ENCODE measurements around the gene PDSS1. TPM values are rescaled to one million over a fixed set of nuclear protein-coding genes. Genes with fewer than 3 reads are reported as not detected.

The PDSS1 gene
- total and polyA plus RNA-seq, 9 of the 15 experiments (the other 6 are each of a cell fraction or from before 2014, with no cell fraction given), result 11.0 to 59.5 (median 45.3) TPM

DNA sequence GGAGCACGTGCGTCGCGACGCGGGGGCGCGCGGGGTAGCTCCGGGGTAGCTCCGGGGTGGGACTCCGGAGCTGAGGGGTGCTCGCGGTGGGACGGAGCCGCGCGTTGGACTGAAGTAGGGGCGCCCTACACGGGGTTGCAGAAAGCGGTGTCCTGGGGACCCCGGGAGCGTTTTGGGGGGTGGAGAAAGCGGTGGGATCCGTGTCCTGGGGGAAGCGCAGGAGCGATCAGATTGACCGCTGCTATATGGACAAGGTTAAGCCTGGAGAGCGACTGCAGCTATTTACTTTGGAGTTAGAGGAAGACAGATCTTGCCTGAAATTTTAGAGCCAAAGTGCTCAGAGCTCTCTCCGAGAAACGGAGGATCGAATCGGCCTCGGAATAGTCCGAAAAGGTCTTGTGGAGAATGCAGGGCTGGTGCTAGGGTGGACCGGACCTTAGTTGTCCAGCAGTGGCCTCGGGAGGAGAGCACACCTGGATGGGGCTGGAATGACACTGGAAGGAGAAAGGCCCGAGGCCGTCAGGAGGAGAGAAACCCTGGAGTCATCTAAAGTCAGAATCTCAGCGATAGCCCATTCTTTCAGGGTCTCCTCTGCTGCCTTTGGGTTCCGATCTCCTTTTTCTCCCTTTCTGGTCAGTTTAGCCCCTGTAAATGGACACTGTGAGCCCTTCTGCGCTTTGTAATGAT lies 564 bp downstream of the PDSS1 start:
- peak overlapping the region; percentile 98 for H3K4me3 ChIP-seq
- H3K9ac ChIP-seq (ENCODE audit: insufficient read depth in 1 of 2, low read depth in 2 of 2, low read length in 2 of 2), result peak overlapping the region; percentile 96 to 99
- DNase-seq (ENCODE audit: extremely low read depth in 1 of 4, low spot score in 3 of 4), result peak in 3 of 4 experiments; percentile 19 to 28 (median 21)
- ATAC-seq, result peak; percentile 18
- in situ Hi-C loops (cut with MboI), result no loop called here
- ChIA-PET CTCF (ENCODE audit: low intra/inter-chr PET ratio) (no interaction called here), POLR2A (interaction anchor here (0.7 to 1.6 kb wide), 5 partner anchors 11 to 489 kb away, joined by 3 to 4 read pairs (median 3); no protein-coding TSS in a partner anchor)
- peaks cover 65% of the 10 kb centered on the region for H3K79me2 ChIP-seq (ENCODE audit: control insufficient read depth, insufficient read depth, low read length)
- WGBS (ENCODE audit: insufficient coverage, low coverage, missing lambda C conversion rate), result 1% methylated on average over 34 of the region's 42 CpGs
- H3K4me1 ChIP-seq (replicated peaks in 1 of 2; ENCODE audit: control insufficient read depth in 2 of 2, insufficient read depth in 2 of 2, low read length in 2 of 2), result peaks cover 4 to 12% of the 10 kb centered on the region in 2 experiments; a peak in 4 of 5 replicates
- peaks cover 44% of the 10 kb centered on the region for H3K36me3 ChIP-seq (ENCODE audit: control insufficient read depth, insufficient read depth, low read length)
- H3K9me3 ChIP-seq (replicated peaks; ENCODE audit: control insufficient read depth, insufficient read depth, low read depth, low read length), result no peaks in the 10 kb centered on the region
- peak overlapping the region; percentile 98 for H2AFZ ChIP-seq (ENCODE audit: low read depth, low read length)
- peak overlapping the region; percentile 98 for H3K4me2 ChIP-seq (ENCODE audit: insufficient read depth, low read length)
- peak overlapping the region; percentile 93 for H3K27ac ChIP-seq (ENCODE audit: extremely low read depth, low read depth, low read length)
- no peaks in the 10 kb centered on the region for H3K9me1 ChIP-seq (ENCODE audit: control insufficient read depth, insufficient read depth, low read length)
- intact Hi-C loops (cut with micrococcal nuclease), result no loop called here
- no peaks in the 10 kb centered on the region for H4K20me1 ChIP-seq (replicated peaks; ENCODE audit: control insufficient read depth, insufficient read depth, low read length)
- TSS peak; percentile 62 for BruUV-seq (replicated peaks)
- FAIRE-seq, result peak; percentile 6
- H3K27me3 ChIP-seq (ENCODE audit: control insufficient read depth in 2 of 2, insufficient read depth in 2 of 2, low read length in 2 of 2), result no peaks in the 10 kb centered on the region
- TF ChIP-seq ZZZ3 (IDR thresholded peaks at IDR 0.05) (no peak), PYGO2 (tag; IDR thresholded peaks at IDR 0.05) (no peak), ETS1 (conservative IDR thresholded peaks at IDR 0.05; ENCODE audit: control insufficient read depth, low read depth, low read length) (0 out of 2 replicates have a peak, but pooled peaks have one; percentile 41), EGR1 (conservative IDR thresholded peaks at IDR 0.05) (peak; percentile 91), MYBL2 (IDR thresholded peaks at IDR 0.05; ENCODE audit: low read depth) (no peak), MYBL2 (CRISPR knock-in tag; IDR thresholded peaks at IDR 0.05; ENCODE audit: borderline replicate concordance) (no peak), ELF4 (CRISPR knock-in tag; IDR thresholded peaks at IDR 0.05) (no peak), TSC22D4 (tag; IDR thresholded peaks at IDR 0.05) (no peak), MYC (IDR thresholded peaks at IDR 0.05; ENCODE audit: low read depth, low read length) (peak; percentile 94; the same call in 1 of the 2 replicates), MYC (CRISPR knock-in tag; IDR thresholded peaks at IDR 0.05; ENCODE audit: borderline replicate concordance, low read depth) (peak; percentile 66; the same call in 1 of the 2 replicates), MXD1 (CRISPR knock-in tag; IDR thresholded peaks at IDR 0.05; ENCODE audit: borderline replicate concordance, poor library complexity, severe bottlenecking) (no peak)
- TF ChIP-seq, protein P1, sequence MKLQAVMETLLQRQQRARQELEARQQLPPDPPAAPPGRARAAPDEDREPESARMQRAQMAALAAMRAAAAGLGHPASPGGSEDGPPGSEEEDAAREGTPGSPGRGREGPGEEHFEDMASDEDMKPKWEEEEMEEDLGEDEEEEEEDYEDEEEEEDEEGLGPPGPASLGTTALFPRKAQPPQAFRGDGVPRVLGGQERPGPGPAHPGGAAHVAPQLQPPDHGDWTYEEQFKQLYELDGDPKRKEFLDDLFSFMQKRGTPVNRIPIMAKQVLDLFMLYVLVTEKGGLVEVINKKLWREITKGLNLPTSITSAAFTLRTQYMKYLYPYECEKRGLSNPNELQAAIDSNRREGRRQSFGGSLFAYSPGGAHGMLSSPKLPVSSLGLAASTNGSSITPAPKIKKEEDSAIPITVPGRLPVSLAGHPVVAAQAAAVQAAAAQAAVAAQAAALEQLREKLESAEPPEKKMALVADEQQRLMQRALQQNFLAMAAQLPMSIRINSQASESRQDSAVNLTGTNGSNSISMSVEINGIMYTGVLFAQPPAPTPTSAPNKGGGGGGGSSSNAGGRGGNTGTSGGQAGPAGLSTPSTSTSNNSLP (IDR thresholded peaks at IDR 0.05; ENCODE audit: borderline replicate concordance, low read depth, low read length), result no peak
- TF ChIP-seq, protein P2, sequence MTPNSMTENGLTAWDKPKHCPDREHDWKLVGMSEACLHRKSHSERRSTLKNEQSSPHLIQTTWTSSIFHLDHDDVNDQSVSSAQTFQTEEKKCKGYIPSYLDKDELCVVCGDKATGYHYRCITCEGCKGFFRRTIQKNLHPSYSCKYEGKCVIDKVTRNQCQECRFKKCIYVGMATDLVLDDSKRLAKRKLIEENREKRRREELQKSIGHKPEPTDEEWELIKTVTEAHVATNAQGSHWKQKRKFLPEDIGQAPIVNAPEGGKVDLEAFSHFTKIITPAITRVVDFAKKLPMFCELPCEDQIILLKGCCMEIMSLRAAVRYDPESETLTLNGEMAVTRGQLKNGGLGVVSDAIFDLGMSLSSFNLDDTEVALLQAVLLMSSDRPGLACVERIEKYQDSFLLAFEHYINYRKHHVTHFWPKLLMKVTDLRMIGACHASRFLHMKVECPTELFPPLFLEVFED (CRISPR knock-in tag; conservative IDR thresholded peaks at IDR 0.05), result no peak
- TF ChIP-seq, protein P3, sequence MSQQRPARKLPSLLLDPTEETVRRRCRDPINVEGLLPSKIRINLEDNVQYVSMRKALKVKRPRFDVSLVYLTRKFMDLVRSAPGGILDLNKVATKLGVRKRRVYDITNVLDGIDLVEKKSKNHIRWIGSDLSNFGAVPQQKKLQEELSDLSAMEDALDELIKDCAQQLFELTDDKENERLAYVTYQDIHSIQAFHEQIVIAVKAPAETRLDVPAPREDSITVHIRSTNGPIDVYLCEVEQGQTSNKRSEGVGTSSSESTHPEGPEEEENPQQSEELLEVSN (IDR thresholded peaks at IDR 0.05; ENCODE audit: borderline replicate concordance in 1 of 2, extremely low read depth in 1 of 2, insufficient read depth in 1 of 2, insufficient read length in 1 of 2, low read depth in 1 of 2, low read length in 1 of 2, poor library complexity in 1 of 2, severe bottlenecking in 1 of 2), result peak in 1 of 2 experiments; percentile 83

Measured in K562 (cell line).